GM19025 (cell line): ENCODE data around the gene RTL1.

Experiments
- ATAC-seq: cut with Tn5 transposase; IDR thresholded peaks from one replicate; pipeline ENCODE4 v1.9.1; 2021; ENCODE audit warnings: mild to moderate bottlenecking, low read depth, moderate library complexity; ENCODE audit not compliant: unreplicated experiment

Gene RTL1

GRCh38 chr14:100898935-100899883 is 4.3 kb downstream of the RTL1 start:
- ATAC-seq: no peak

DNA sequence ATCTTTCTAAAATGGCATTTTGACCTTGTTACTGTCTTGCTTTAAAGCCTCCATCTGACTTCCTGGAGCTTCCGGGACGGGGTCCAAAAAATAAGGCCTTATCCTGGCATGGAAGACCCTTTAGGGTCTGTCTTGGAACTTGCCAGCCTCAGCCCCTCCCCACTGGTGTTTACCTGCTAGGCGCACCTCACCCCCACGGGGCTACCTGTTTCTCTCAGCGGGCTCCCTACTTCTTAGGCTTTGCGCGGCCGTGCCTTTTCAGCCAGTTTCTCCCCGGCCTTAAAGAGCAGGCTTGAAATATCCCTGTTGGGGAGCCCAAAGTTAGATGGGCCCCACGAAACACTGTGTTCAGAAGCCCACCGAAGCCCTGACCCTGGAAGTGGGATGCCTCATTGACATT is 5.1 kb downstream of the RTL1 start:
- no peak for ATAC-seq

DNA sequence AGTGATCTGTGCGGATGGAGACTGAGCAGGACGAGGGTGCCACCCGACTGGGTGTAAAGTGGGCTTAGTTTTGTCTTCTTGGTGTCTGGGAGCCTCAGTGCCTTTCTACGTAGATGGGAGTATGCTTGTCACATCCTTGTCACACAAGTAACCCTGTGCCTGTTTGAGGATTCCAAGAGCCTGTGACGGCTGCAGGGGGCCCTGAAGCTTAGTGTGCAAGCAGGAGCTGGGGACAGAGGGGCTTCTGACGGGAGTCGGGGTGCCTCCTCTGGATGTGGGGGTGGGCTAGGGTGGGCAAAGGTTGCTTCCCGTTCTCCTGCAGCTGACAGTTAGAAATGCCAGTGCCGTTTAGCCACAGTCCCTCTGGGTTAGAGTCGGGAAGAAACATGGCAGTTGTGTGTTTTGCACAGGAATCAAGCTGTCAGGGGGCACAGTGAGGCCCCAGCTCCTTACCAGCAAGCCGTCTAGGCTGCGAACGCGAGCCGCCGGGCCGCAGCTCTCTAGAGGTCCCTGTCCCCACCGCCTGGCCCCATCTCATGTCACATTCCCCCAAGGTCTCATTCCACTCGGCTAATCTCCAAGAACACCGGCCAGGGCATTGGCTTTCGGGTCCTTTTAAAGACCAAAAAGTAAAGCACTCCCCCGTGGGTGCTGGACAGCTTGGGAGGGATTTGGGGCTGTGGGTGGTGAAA is 7.0 kb downstream of the RTL1 start:
- no peak for ATAC-seq

GRCh38 chr14:100895411-100895810 is 8.1 kb downstream of the RTL1 start:
- no peak for ATAC-seq

GRCh38 chr14:100894416-100894815 is 9.1 kb downstream of the RTL1 start:
- no peak for ATAC-seq

GRCh38 chr14:100893760-100894159 is 9.8 kb downstream of the RTL1 start:
- no peak for ATAC-seq

DNA sequence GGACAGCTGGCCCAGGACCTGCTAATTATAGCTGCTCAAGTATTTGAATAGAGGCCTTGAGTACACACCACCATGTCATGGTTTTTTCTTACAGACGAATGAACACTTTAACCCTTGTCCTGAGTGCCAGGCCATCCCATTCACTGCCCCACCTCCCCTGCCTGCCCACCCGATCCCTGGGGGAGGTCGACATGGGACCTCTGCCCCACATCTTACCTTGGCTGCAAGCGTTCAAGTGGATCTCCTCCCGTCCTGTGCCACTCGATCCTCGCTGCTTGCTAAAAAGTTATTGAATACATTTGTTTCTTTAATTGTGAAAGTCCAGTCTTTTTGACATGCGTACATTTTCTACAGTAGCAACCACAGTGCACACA is 10.3 kb downstream of the RTL1 start:
- no peak for ATAC-seq

GRCh38 chr14:100892496-100893227 is 10.9 kb downstream of the RTL1 start:
- ATAC-seq: no peak

- no peak for ATAC-seq
Observed at GRCh38 chr14:100891501-100892445, 11.7 kb downstream of the RTL1 start.

GRCh38 chr14:100891051-100891450 is 12.5 kb downstream of the RTL1 start:
- ATAC-seq: no peak

DNA sequence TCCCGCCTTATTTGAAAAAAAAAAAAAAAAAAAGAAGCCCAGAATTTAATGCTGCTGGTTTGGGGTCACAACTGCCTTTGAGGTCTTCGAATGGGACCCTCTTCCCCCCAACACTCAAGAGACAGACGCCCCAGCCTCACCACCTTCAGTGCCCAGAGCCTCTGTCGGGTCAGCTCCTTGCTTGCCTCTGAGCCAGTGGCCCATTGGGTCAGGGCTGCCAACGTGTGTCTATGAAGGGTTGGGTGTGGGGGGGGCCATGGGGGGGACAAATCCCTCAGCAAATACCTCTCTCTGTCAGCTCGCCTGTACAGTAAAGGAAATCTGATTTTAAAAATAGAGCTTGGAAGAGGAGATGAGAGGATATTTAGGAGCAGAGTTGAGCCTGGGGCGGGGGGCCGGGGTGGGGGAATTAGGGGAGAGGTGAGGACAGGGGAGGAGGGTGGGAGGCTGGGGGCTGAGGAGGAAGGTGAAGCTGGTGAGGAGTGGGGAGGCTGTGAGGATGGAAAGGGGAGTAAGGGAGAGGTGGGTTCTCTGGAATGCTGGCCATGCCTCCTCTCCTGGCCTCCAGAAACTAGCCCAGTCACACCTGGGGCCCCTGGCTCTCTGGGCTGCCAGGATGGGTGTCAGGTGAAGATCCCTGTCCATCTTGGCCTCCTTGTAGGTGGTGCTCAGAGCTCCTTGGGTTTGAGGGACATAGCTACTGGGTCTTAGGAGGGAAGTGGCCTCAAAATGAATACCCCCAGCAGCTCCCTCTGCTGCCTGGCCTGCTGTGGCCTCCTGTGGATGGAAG is 13.3 kb downstream of the RTL1 start:
- no peak for ATAC-seq

GRCh38 chr14:100889641-100890040 is 13.9 kb downstream of the RTL1 start:
- ATAC-seq: no peak

GRCh38 chr14:100888789-100889315 is 14.7 kb downstream of the RTL1 start:
- no peak for ATAC-seq

DNA sequence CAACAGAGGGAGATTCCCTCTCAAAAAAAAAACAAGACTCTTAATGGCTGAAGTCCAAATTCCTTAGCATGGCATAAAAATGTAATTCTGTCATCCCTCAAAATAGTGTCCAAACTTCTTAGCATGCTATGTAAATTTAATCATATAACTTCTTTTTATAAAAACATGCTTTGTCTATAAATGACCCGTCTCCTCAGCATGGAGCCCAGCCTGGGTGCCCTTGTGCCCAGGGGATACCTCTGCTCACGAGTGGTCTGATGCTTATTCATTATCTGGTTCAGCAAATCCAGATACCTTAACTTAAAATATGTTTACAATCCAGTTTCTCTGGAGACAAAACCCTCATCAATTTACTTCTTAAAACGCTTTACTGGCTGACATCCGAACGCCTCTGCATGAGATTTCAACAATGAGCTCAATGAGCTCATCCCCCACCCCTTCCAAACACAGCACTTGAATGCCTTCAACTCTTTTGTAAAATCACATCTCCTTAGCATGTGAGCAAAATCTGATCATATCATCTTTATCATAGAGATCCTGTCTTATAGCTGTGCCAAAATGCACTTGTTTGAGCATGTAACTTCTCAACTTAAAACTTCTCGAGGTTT is 15.7 kb downstream of the RTL1 start:
- no peak for ATAC-seq

- ATAC-seq: no peak
Observed at GRCh38 chr14:100885617-100886016, 17.9 kb downstream of the RTL1 start.

DNA sequence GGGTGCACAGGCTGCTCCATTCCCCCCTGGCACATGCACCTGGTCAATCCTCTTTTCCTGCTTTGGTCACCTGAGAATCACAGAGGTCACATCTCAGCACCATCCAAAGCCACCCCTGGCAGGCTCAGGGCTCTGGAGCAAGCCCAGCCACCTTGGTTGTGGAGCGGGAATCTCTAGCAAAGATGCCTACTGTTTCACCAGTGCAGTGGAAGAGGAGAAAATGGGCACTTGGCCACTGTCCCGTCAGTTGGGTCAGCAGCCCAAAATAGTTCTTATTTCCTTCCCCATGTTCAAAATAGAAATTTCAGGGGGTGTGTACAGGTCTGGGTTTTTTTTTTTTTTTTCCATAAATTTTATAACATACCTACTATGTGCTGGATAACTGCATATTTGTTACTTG is 18.3 kb downstream of the RTL1 start:
- no peak for ATAC-seq

DNA sequence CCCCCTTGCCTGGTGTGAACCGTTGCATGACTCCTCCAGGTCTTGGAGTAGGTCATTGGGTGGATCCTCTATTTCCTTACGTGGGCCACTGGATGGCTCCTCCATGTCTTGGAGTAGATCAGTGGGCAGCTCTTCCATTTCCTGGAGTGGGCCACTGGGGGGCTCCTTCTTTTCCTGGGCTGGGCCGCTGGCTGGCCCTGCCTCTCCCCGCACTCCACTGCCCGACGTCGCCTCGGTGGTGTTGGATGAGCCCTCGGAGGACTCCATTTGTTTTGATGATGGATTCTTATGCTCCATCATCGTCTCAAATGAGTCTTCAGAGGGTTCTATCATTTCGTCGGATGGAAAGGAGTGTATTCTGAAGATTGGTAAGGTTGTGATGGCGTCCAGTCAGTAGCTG is 19.1 kb downstream of the RTL1 start:
- ATAC-seq: no peak

GRCh38 chr14:100883789-100884101 is 19.8 kb downstream of the RTL1 start:
- ATAC-seq: no peak
